ENCODE data around the gene PNMA1. TPM values are rescaled to one million over a fixed set of nuclear protein-coding genes. Genes with fewer than 3 reads are reported as not detected.

Gene PNMA1
- total RNA-seq, 1 donor: 11.6 TPM

DNA sequence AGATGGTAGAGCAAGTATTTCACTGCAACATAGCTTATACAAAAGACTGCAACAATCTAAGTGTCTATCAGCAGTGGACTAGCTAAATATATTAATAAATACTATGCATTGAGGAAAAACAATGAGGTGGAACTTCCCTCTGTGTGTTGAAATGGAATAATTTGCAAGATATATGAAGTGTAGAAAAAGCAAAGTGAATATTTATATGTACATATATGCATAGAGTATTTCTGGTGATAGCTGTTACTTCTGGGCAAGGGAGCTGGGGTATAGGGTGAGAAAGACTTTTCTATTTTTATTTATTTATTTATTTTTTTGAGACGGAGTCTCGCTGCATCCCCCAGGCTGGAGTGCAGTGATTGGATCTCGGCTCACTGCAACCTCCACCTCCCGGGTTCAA lies 35.5 kb downstream of the PNMA1 start:
- no peak for DNase-seq (ENCODE audit: low read depth in 2 of 3, low spot score in 2 of 3)

DNA sequence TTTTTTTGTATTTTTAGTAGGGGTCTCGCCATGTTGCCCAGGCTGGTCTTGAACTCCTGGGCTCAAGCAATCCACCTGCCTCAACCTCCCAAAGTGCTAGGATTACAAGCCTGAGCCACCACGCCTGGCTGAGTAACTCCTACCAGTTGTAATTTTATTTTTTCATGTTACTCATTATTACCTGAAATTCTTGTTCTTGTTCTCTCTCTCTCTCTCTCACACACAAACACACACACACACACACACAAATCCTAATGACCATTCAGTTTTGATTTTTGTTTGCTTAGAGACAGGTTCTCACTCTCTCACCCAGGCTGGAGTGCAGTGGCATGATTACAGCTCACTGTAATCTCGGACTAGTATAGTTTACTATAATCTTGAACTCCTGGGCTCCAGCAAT lies 39.2 kb downstream of the PNMA1 start:
- no peak for DNase-seq (ENCODE audit: low read depth in 2 of 3, low spot score in 2 of 3)

DNA sequence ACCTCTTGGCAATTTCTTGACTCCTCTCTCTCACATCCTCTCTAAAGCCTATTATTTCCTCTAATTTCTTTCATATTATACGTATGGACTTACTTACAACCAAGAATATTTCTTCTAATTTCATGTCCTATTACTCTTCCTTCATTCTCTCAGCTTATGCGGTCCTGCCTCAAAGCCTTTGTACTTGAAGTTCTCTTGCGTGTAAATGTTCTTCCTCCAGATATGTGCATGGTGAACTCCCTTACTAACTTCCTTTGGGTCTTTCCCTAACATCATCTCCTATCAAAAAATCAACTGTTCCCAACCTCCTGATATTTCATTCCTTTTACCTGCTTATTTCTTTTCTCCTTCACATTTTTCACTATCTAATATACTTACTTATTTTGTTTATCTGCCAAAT lies 46.3 kb downstream of the PNMA1 start:
- no peak for DNase-seq (ENCODE audit: low read depth in 2 of 3, low spot score in 2 of 3)

DNA sequence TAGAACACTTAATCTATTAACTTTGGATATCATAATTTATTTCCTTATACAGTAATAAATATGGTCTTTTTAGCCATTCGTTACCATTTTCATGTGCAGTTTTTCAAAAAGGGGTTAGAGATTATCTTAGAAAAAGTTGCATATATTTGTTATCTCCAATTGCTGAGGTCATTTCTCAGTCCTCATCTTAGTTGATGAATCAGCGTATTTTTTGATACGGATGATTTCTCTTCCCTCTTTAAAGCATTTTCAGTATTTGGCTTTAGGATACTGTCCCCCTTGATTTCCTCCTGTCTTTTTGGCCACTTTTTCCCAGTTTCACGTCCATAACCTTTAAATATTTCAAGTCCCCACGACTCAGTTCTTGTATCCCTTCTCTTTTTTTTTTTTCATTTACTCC lies 47.6 kb downstream of the PNMA1 start:
- DNase-seq (ENCODE audit: low read depth in 2 of 3, low spot score in 2 of 3): no peak

DNA sequence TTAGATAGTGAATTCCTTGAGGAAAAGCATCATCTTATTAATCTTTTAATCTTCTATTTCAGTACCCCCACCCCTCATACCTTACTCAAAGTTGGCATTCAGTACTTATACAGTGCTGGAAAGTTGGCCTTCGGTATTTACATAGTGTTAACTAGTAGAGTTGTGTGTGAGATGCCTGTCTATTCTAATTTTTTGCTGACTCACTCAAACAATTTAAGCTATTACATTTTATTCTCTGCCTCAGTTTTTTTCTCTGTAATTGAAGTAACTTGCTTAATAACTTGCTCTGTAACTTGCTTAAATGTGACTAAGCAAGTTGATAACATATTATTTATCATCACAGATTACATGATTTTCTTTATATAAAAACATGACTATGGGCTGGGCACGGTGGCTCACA lies 49.1 kb downstream of the PNMA1 start:
- no peak for DNase-seq (ENCODE audit: low read depth in 2 of 3, low spot score in 2 of 3)

DNA sequence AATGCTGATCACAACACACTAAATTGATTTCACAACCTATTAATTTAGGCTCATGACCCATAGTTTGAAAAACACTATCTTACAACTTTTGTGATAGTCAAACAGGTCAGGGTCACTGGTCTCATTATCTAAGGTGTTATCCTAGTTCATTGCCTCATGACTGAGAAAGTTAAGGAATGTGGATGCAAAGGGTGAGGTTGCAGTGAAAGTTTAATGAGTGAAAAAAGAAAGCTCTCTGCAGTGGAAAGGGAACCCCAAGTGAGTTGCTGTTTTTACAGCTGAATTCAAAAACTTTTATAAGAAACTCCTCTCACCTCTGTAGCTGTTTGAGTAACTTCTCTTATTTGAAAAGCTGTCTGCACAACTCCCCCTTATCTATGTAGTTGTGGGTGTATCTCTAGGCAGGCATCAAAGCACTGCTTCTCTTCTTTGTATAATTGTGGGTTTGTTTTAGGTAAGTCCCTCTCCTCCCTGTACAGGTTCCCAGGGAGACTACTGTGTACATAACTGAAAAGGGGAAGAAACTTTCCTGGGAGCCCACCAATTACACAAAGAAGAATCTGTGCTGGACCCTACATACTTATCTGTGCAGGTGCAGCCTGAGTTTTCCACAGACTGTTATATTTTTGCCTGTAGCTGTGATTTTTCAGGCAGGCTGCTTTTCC lies 50.5 kb downstream of the PNMA1 start:
- peak in 1 of 3 donors; percentile 21 for DNase-seq (ENCODE audit: low read depth in 2 of 3, low spot score in 2 of 3)

DNA sequence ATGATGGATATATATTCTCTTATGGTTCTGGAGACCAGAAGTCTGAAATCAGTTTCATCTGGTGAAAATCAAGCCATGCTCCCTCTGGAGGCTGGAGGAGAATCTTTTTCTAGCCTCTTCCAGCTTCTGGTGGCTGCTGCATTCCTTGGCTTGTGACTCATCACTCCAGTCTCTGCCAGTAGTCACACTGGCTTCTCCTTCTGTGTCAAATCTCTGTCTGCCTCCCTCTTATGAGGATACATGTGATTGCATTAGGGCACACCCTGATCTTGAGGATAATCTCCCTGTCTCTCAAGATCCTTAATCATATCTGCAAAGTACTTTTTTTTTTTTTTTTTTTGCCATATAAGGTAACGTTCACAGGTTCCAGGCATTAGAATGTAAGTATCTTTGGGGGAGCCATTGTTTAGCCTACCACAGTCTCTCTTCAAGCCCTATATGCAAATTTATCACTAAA lies 51.7 kb downstream of the PNMA1 start:
- DNase-seq (ENCODE audit: low read depth in 2 of 3, low spot score in 2 of 3): peak in 2 of 3 donors; percentile 5 to 7

DNA sequence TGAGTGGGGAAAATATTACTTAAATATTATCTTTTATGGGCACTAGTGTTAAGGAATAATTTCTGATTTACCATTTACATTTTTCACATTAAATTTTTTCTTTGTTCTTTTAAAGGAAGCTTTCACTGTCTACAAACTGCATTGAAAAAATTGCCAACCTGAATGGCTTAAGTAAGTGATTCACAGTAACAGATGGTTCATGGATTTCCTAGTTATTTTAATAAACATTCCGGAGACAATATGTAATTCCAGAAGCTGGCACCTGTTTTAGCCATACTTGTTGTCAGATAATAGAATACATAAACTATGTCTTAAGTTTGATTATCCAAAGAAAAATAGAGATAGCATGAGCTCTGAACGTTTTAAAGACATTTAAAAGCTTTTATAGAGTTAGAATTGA lies 52.3 kb downstream of the PNMA1 start:
- DNase-seq (ENCODE audit: low read depth in 2 of 3, low spot score in 2 of 3): no peak

Small RNA genes lying within 50 kb of the gene (small RNA-seq; reads per million reads assigned to genes)
- not detected for gene MIR4505

Other genes with a start within 250 kb of the PNMA1 start
- gene RIOX1, start 223.5 kb downstream of the PNMA1 start, total RNA-seq: 38.5 TPM
- 1.9 TPM for gene ACOT1, start 177.2 kb downstream of the PNMA1 start, total RNA-seq
- under 0.01 TPM for gene HEATR4, start 155.4 kb downstream of the PNMA1 start, total RNA-seq
- 54.4 TPM for gene ACOT2, start 145.2 kb downstream of the PNMA1 start, total RNA-seq
- 1.3 TPM for gene ACOT4, start 122.5 kb downstream of the PNMA1 start, total RNA-seq
- not detected for gene ACOT6, start 101.9 kb downstream of the PNMA1 start, total RNA-seq
- gene DNAL1, start 69.4 kb downstream of the PNMA1 start, total RNA-seq: 2.4 TPM
- gene PTGR2, start 137.4 kb upstream of the PNMA1 start, total RNA-seq: 1.9 TPM
- gene ZNF410, start 172.5 kb upstream of the PNMA1 start, total RNA-seq: 43.6 TPM
- 2.7 TPM for gene FAM161B, start 235.7 kb upstream of the PNMA1 start, total RNA-seq
- gene COQ6, start 235.9 kb upstream of the PNMA1 start, total RNA-seq: 22.4 TPM